ENCODE results near the gene CREB3L1. TPM values are rescaled to one million over a fixed set of nuclear protein-coding genes. Genes with fewer than 3 reads are reported as not detected.

CREB3L1 gene
- total and polyA plus RNA-seq, 8 donors, result 26.3 to 129 (median 49.0) TPM

DNA sequence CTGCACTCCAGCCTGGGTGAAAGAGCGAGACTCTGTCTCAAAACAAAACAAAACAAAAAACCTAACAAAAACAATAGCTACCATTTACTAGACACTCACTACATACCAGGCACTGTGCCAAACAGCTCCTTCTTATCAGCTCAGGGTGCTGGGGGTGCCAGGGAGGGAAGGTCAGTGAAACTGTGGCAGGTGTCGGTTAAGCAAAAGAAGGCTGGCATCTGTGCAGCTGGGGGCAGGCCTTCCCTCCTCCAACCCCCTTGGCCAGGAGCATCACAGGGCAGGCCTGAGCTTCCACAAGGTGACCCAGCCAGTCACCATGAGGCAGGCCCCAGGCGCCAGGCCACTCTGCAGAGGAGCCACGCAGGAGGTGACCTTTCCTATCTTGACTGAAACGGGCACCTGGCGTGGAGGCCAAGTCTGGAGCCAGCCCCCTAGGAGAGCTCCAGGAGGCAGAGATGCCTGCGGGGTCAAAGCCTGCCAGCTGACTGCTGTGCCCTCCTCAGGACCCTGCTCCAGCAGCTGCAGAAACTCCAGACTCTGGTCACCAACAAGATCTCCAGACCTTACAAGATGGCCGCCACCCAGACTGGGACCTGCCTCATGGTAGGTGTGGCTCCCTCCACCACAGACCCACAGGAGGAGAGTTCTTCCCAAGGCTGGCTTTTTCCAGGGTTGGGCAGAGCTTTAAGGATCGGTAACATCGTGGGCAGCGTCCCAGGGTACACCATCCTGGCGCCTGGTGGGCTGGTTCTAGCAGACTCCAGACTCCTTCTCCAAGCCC is 38.5 kb downstream of the CREB3L1 start:
- Histone ChIP-seq H3K4me3 (no peak overlapping the region), H3K36me3 (peaks cover 10 to 78% (median 36%) of the 10 kb centered on the region in 3 donors), H3K27ac (peak overlapping the region; percentile 48 to 66 (median 60)), H3K27me3 (no peaks in the 10 kb centered on the region), H3K9me3 (no peaks in the 10 kb centered on the region), H3K4me1 (peaks cover 5 to 16% (median 14%) of the 10 kb centered on the region in 3 donors)
- no peak for FAIRE-seq
- intact Hi-C loops (cut with DNase I), result no loop called here
- peak in 5 of 6 donors; percentile 79 to 89 (median 83) for DNase-seq
- WGBS, 2 donors, result 51 to 53% methylated on average over 12 of the region's 12 CpGs
- ATAC-seq, result peak; percentile 65 to 88 (median 84)
- TF ChIP-seq, protein P1, sequence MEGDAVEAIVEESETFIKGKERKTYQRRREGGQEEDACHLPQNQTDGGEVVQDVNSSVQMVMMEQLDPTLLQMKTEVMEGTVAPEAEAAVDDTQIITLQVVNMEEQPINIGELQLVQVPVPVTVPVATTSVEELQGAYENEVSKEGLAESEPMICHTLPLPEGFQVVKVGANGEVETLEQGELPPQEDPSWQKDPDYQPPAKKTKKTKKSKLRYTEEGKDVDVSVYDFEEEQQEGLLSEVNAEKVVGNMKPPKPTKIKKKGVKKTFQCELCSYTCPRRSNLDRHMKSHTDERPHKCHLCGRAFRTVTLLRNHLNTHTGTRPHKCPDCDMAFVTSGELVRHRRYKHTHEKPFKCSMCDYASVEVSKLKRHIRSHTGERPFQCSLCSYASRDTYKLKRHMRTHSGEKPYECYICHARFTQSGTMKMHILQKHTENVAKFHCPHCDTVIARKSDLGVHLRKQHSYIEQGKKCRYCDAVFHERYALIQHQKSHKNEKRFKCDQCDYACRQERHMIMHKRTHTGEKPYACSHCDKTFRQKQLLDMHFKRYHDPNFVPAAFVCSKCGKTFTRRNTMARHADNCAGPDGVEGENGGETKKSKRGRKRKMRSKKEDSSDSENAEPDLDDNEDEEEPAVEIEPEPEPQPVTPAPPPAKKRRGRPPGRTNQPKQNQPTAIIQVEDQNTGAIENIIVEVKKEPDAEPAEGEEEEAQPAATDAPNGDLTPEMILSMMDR (IDR thresholded peaks at IDR 0.05), result no peak

DNA sequence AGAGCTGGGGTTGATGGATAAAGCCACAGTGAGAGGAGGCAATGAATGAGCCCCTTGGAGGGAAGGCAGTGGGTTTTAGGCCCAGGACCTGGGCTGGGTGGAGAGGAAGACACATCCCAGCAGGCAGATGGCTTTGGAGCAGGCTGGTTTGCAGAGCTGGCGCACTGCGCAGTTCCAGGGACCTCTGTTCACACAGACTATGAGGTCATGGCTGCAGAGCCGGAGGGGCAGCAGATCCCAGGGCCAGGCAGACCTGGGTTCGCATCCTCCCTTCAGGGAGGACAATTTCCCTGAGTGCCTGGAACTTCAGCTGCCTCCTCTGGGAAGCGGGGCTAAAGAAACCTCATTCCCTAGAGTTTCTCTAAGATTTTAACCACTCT is 41.6 kb downstream of the CREB3L1 start:
- no peaks in the 10 kb centered on the region for H3K27me3 ChIP-seq
- WGBS, 2 donors, result 90 to 94% methylated on average over 5 of the region's 5 CpGs
- H3K27ac ChIP-seq, result peak overlapping the region in 1 of 4 donors; percentile 2

DNA sequence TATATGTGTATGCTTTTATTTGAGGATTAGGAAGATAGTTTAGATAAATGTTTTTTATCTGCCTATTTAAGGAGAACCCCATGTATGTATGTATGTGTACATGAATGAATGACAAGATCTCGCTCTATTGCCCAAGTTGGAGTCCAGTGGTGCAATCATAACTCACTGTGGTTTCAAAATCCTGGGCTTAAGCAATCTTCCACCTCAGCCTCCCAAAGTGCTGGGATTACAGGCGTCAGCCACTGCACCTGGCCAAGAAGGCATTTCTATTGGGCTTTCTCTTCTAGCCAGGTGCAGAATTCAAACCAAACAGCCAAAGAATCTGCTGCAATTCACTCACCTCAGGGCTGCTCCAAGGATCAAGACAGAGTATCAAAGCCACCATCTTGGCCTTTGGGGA is 44.3 kb downstream of the CREB3L1 start:
- H3K27me3 ChIP-seq, result no peaks in the 10 kb centered on the region
- DNase-seq, result no peak
- no peak overlapping the region for H3K27ac ChIP-seq
- H3K36me3 ChIP-seq, result peaks cover 6 to 46% (median 29%) of the 10 kb centered on the region in 3 donors
- ATAC-seq, result no peak
- 92 to 98% methylated on average over 2 of the region's 2 CpGs for WGBS, 2 donors
- H3K4me1 ChIP-seq, result no peaks in the 10 kb centered on the region
- TF ChIP-seq, protein P1 (IDR thresholded peaks at IDR 0.05), result no peak
- no peak overlapping the region for H3K4me3 ChIP-seq
- intact Hi-C loops (cut with DNase I), result no loop called here
- no peaks in the 10 kb centered on the region for H3K9me3 ChIP-seq
- no peak for FAIRE-seq

More for the DNA sequence above, 41.6 kb downstream of the CREB3L1 start:
- no peak for DNase-seq
- H3K9me3 ChIP-seq, result no peaks in the 10 kb centered on the region
- TF ChIP-seq, protein P1 (IDR thresholded peaks at IDR 0.05), result no peak
- intact Hi-C loops (cut with DNase I), result no loop called here
- ATAC-seq, result no peak
- H3K36me3 ChIP-seq, result peaks cover 6 to 54% (median 29%) of the 10 kb centered on the region in 3 donors
- peaks cover 5 to 16% (median 14%) of the 10 kb centered on the region in 3 donors for H3K4me1 ChIP-seq
- no peak for FAIRE-seq
- no peak overlapping the region for H3K4me3 ChIP-seq

DNA sequence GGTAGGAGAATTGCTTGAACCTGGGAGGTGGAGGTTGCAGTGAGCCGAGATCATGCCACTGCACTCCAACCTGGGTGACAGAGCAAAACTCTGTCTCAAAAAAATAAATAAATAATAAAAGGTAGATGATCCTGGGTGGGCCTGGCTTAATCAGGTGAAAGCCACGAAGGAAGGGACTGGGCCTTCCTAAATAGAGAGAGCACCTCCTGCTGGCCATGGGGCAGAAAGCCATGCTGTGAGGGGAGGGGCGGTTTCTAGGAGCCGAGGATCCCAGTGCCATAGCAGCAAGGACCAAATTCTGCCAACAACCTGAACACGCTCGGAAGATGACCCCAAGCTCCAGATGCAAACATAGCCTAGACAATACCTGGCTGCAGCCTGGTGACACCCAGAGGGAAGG is 45.3 kb downstream of the CREB3L1 start:
- Histone ChIP-seq H3K9me3 (no peaks in the 10 kb centered on the region), H3K4me1 (no peaks in the 10 kb centered on the region), H3K27me3 (no peaks in the 10 kb centered on the region), H3K36me3 (peaks cover 2 to 36% (median 19%) of the 10 kb centered on the region in 3 donors), H3K27ac (no peak overlapping the region), H3K4me3 (no peak overlapping the region)
- intact Hi-C loops (cut with DNase I), result no loop called here
- FAIRE-seq (no peak), ATAC-seq (peak; percentile 36 to 69 (median 53)), DNase-seq (peak in 2 of 6 donors; percentile 56 to 64)
- TF ChIP-seq, protein P1 (IDR thresholded peaks at IDR 0.05), result peak in 1 of 4 donors; percentile 14
- 76 to 84% methylated on average over 6 of the region's 6 CpGs for WGBS, 2 donors
